HUES64 (cell line): ENCODE results near the gene IL17C.
"Not testable (repeated sequence)": the region's sequence is repeated elsewhere in the genome, so short reads cannot be mapped to it uniquely, and the experiment has no call there.

Experiments used
- H3K27ac ChIP-seq: 2 replicates; pipeline ENCODE4 v1.7.0; 2013; ENCODE audit warnings: low read depth, low read length, inconsistent platforms
- H3K27me3 ChIP-seq: 2 replicates; pipeline ENCODE4 v1.6.1; 2013; ENCODE audit warnings: mild to moderate bottlenecking, low read length; ENCODE audit not compliant: insufficient read depth
- H3K36me3 ChIP-seq: 2 replicates; pipeline ENCODE4 v1.6.1; 2013; ENCODE audit warnings: mild to moderate bottlenecking, low read length; ENCODE audit not compliant: insufficient read depth
- H3K4me1 ChIP-seq: 2 replicates; pipeline ENCODE4 v1.6.1; 2013; ENCODE audit warnings: mild to moderate bottlenecking, low read length, moderate library complexity; ENCODE audit not compliant: insufficient read depth
- H3K4me3 ChIP-seq: 2 replicates; pipeline ENCODE4 v1.5.1; 2013; ENCODE audit warnings: mild to moderate bottlenecking, low read length, moderate library complexity
- H3K9ac ChIP-seq: 2 replicates; pipeline ENCODE4 v1.6.1; 2013; ENCODE audit warnings: mild to moderate bottlenecking, low read depth, low read length
- H3K9me3 ChIP-seq: 2 replicates; pipeline ENCODE4 v1.6.1; 2013; ENCODE audit warnings: low read depth, low read length; ENCODE audit not compliant: insufficient read depth
- WGBS: fragments of 150-250, 120-280 bp; methylation state at CpG from one replicate; pipeline ENCODE4 v1.1.7; 2013; ENCODE audit warnings: missing lambda C conversion rate; 5-methylcytosine and 5-hydroxymethylcytosine counted together

The IL17C gene

GRCh38 chr16:88665570-88665969 lies 27.2 kb downstream of the IL17C start:
- no peaks in the 10 kb centered on the region for H3K9me3 ChIP-seq
- no peak overlapping the region for H3K4me3 ChIP-seq
- H3K27me3 ChIP-seq, result no peaks in the 10 kb centered on the region
- 85% methylated on average over 3 of the region's 3 CpGs for WGBS
- no peaks in the 10 kb centered on the region for H3K4me1 ChIP-seq
- no peak overlapping the region for H3K27ac ChIP-seq
- H3K9ac ChIP-seq, result no peak overlapping the region
- peaks cover 4% of the 10 kb centered on the region; the same call in 1 of the 2 replicates for H3K36me3 ChIP-seq

GRCh38 chr16:88667461-88667860 lies 29.1 kb downstream of the IL17C start:
- WGBS, result 81% methylated on average over 5 of the region's 5 CpGs

GRCh38 chr16:88669493-88669892 lies 31.1 kb downstream of the IL17C start:
- H3K4me3 ChIP-seq, result not testable (repeated sequence)
- 97% methylated on average over 7 of the region's 8 CpGs for WGBS

More at GRCh38 chr16:88667461-88667860, 29.1 kb downstream of the IL17C start:
- no peak overlapping the region for H3K4me3 ChIP-seq
- no peak overlapping the region for H3K27ac ChIP-seq
- no peak overlapping the region for H3K9ac ChIP-seq
- no peaks in the 10 kb centered on the region for H3K4me1 ChIP-seq
- no peaks in the 10 kb centered on the region for H3K27me3 ChIP-seq
- H3K36me3 ChIP-seq, result peaks cover 4% of the 10 kb centered on the region; the same call in 1 of the 2 replicates
- no peaks in the 10 kb centered on the region for H3K9me3 ChIP-seq

GRCh38 chr16:88669980-88670379 lies 31.6 kb downstream of the IL17C start:
- Histone ChIP-seq H3K27ac (no peak overlapping the region), H3K9me3 (no peaks in the 10 kb centered on the region), H3K9ac (no peak overlapping the region), H3K36me3 (peaks cover 3% of the 10 kb centered on the region; the same call in 1 of the 2 replicates), H3K4me3 (no peak overlapping the region), H3K27me3 (no peaks in the 10 kb centered on the region), H3K4me1 (no peaks in the 10 kb centered on the region)
- WGBS, result 96% methylated on average over 10 of the region's 10 CpGs

More at GRCh38 chr16:88669493-88669892, 31.1 kb downstream of the IL17C start:
- H3K9ac ChIP-seq, H3K9me3 ChIP-seq, H3K4me1 ChIP-seq, H3K36me3 ChIP-seq, H3K27ac ChIP-seq, H3K27me3 ChIP-seq: not testable (repeated sequence)

- H3K9ac ChIP-seq, result no peak overlapping the region
- H3K4me3 ChIP-seq, result no peak overlapping the region
- no peaks in the 10 kb centered on the region for H3K27me3 ChIP-seq
- no peaks in the 10 kb centered on the region for H3K4me1 ChIP-seq
- H3K27ac ChIP-seq, result no peak overlapping the region
- no peaks in the 10 kb centered on the region for H3K36me3 ChIP-seq
- 94% methylated on average over 23 of the region's 23 CpGs for WGBS
- H3K9me3 ChIP-seq, result no peaks in the 10 kb centered on the region
Observed at GRCh38 chr16:88671806-88672205, 33.4 kb downstream of the IL17C start.

GRCh38 chr16:88672776-88673175 lies 34.4 kb downstream of the IL17C start:
- no peak overlapping the region for H3K27ac ChIP-seq
- H3K4me3 ChIP-seq, result no peak overlapping the region
- H3K9ac ChIP-seq, result no peak overlapping the region
- H3K36me3 ChIP-seq, result no peaks in the 10 kb centered on the region
- H3K4me1 ChIP-seq, result no peaks in the 10 kb centered on the region
- 31% methylated on average over 11 of the region's 11 CpGs for WGBS
- no peaks in the 10 kb centered on the region for H3K27me3 ChIP-seq
- no peaks in the 10 kb centered on the region for H3K9me3 ChIP-seq

- no peak overlapping the region for H3K27ac ChIP-seq
- H3K27me3 ChIP-seq, result no peaks in the 10 kb centered on the region
- 95% methylated on average over 19 of the region's 19 CpGs for WGBS
- H3K36me3 ChIP-seq, result no peaks in the 10 kb centered on the region
- H3K9me3 ChIP-seq, result no peaks in the 10 kb centered on the region
- H3K9ac ChIP-seq, result no peak overlapping the region
- no peaks in the 10 kb centered on the region for H3K4me1 ChIP-seq
- no peak overlapping the region for H3K4me3 ChIP-seq
Observed at GRCh38 chr16:88673716-88674379, 35.5 kb downstream of the IL17C start.

- H3K9ac ChIP-seq, result no peak overlapping the region
- WGBS, result 93% methylated on average over 22 of the region's 22 CpGs
- H3K27ac ChIP-seq, result no peak overlapping the region
- no peaks in the 10 kb centered on the region for H3K9me3 ChIP-seq
- H3K4me3 ChIP-seq, result no peak overlapping the region
- H3K4me1 ChIP-seq, result no peaks in the 10 kb centered on the region
- H3K27me3 ChIP-seq, result no peaks in the 10 kb centered on the region
- H3K36me3 ChIP-seq, result no peaks in the 10 kb centered on the region
Observed at GRCh38 chr16:88676502-88677242, 38.3 kb downstream of the IL17C start.

GRCh38 chr16:88677721-88678120 lies 39.3 kb downstream of the IL17C start:
- H3K9me3 ChIP-seq, result no peaks in the 10 kb centered on the region
- 79% methylated on average over 12 of the region's 13 CpGs for WGBS
- H3K9ac ChIP-seq, result no peak overlapping the region
- H3K27me3 ChIP-seq, result no peaks in the 10 kb centered on the region
- H3K4me3 ChIP-seq, result no peak overlapping the region
- H3K27ac ChIP-seq, result no peak overlapping the region
- no peaks in the 10 kb centered on the region for H3K36me3 ChIP-seq
- H3K4me1 ChIP-seq, result no peaks in the 10 kb centered on the region

- 65% methylated on average over 31 of the region's 32 CpGs for WGBS
- Histone ChIP-seq H3K9ac (no peak overlapping the region), H3K36me3 (no peaks in the 10 kb centered on the region), H3K4me3 (no peak overlapping the region), H3K27me3 (no peaks in the 10 kb centered on the region), H3K27ac (no peak overlapping the region), H3K9me3 (no peaks in the 10 kb centered on the region), H3K4me1 (no peaks in the 10 kb centered on the region)
Observed at GRCh38 chr16:88678224-88678979, 40.0 kb downstream of the IL17C start.

- no peak overlapping the region for H3K9ac ChIP-seq
Observed at GRCh38 chr16:88680554-88681083, 42.2 kb downstream of the IL17C start.

More at GRCh38 chr16:88680554-88681083, 42.2 kb downstream of the IL17C start:
- no peak overlapping the region for H3K4me3 ChIP-seq
- H3K4me1 ChIP-seq, result peaks cover 4% of the 10 kb centered on the region
- no peaks in the 10 kb centered on the region for H3K36me3 ChIP-seq
- WGBS, result 85% methylated on average over 5 of the region's 5 CpGs
- no peak overlapping the region for H3K27ac ChIP-seq
- no peaks in the 10 kb centered on the region for H3K9me3 ChIP-seq
- H3K27me3 ChIP-seq, result peaks cover 17% of the 10 kb centered on the region
